HepG2 (cell line): ENCODE data around the gene GUCY1A1. TPM values are rescaled to one million over a fixed set of nuclear protein-coding genes. Genes with fewer than 3 reads are reported as not detected.

Source experiments
- ATAC-seq: fragments of 200-7000 bp; cut with Tn5 transposase; 3 replicates; pipeline ENCODE4 v1.9.1; 2020; ENCODE audit warnings: mild to moderate bottlenecking, moderate library complexity
- BruUV-seq: library from RNA; stranded (reverse); fragments of 400-500 nt; replicated peaks from 2 replicates; lab custom pipeline; 2021; lab: Mats Ljungman, UMichigan
- CTCF ChIA-PET: fragments of 300-600 bp; formaldehyde crosslinking; extraction: SDS; loops from one replicate; lab custom pipeline; 2021; ENCODE audit warnings: low total read pairs, inconsistent platforms, low intra/inter-chr PET ratio; lab: Yijun Ruan, JAX
- POLR2A ChIA-PET: fragments of 350-600 bp; sonication (Branson Sonifier 250); formaldehyde crosslinking; loops from one replicate; lab custom pipeline; 2020; ENCODE audit warnings: antibody characterized with exemption, inconsistent platforms; lab: Yijun Ruan, JAX
- DNase-seq: peaks from one replicate; pipeline ENCODE4 v3.0.0-alpha.2; 2015; ENCODE audit warnings: low spot score
- FAIRE-seq: peaks from 3 replicates; lab custom pipeline; 2011; peaks lifted over from hg19 to GRCh38; lab: Jason Lieb, UNC
- H2AFZ ChIP-seq: one replicate; pipeline ENCODE4 v1.6.1; 2011; ENCODE audit warnings: low read length, inconsistent platforms
- H3K27ac ChIP-seq: fragments of 300-600 bp; 3 replicates; pipeline ENCODE4 v1.8.0; 2011; ENCODE audit warnings: mixed run types, mild to moderate bottlenecking, mixed read lengths, low read length, inconsistent platforms; ENCODE audit not compliant: insufficient read depth; ENCODE audit errors: extremely low read length
- H3K27me3 ChIP-seq, 2 experiments: fragments of 200-600 bp in 1 of 2; 2 replicates in 1 of 2; 3 replicates in 1 of 2; pipeline versions ENCODE4 v1.6.0 to v1.8.0; 2011; ENCODE audit warnings: low read length in 2 of 2, mild to moderate bottlenecking in 2 of 2, moderate library complexity in 2 of 2, inconsistent platforms in 1 of 2; ENCODE audit not compliant: insufficient read depth in 2 of 2, control insufficient read depth in 1 of 2
- H3K36me3 ChIP-seq, 2 experiments: fragments of 200-600 bp in 1 of 2; replicated peaks in 1 of 2; 2 replicates in 1 of 2; 3 replicates in 1 of 2; pipeline versions ENCODE4 v1.5.1 to v1.8.0; 2011; ENCODE audit warnings: low read length in 2 of 2, inconsistent platforms in 1 of 2; ENCODE audit not compliant: insufficient read depth in 2 of 2, control insufficient read depth in 1 of 2
- H3K4me1 ChIP-seq: 2 replicates; pipeline ENCODE4 v1.5.1; 2012; ENCODE audit warnings: low read length, inconsistent platforms; ENCODE audit not compliant: insufficient read depth
- H3K4me2 ChIP-seq: 2 replicates; pipeline ENCODE4 v1.6.0; 2011; ENCODE audit warnings: low read depth, low read length, inconsistent platforms
- H3K4me3 ChIP-seq, 3 experiments: fragments of 200-600 bp in 1 of 3; sonication (generic), shearing (Covaris generic) in 1 of 3; replicated peaks in 1 of 3; 2 replicates each; pipeline ENCODE4 v1.5.1; 2011 to 2016; ENCODE audit warnings: low read length in 3 of 3, inconsistent platforms in 2 of 3, low read depth in 2 of 3, mild to moderate bottlenecking in 2 of 3, control low read depth in 1 of 3, mixed read lengths in 1 of 3; ENCODE audit not compliant: insufficient read depth in 1 of 3
- H3K79me2 ChIP-seq: one replicate; pipeline ENCODE4 v1.6.1; 2011; ENCODE audit warnings: low read length, inconsistent platforms; ENCODE audit not compliant: insufficient read depth
- H3K9ac ChIP-seq: 2 replicates; pipeline ENCODE4 v1.6.0; 2011; ENCODE audit warnings: mild to moderate bottlenecking, low read depth, low read length, inconsistent platforms; ENCODE audit not compliant: insufficient read depth
- H3K9me3 ChIP-seq: 2 replicates; pipeline ENCODE4 v1.5.1; 2012; ENCODE audit warnings: mild to moderate bottlenecking, low read length
- H4K20me1 ChIP-seq: 2 replicates; pipeline ENCODE4 v1.6.0; 2011; ENCODE audit warnings: inconsistent platforms, mild to moderate bottlenecking, low read length, moderate library complexity; ENCODE audit not compliant: insufficient read depth
- BRD4 ChIP-seq: sonication (generic); formaldehyde crosslinking; IDR thresholded peaks from 2 replicates; pipeline ENCODE4 v1.4.0; 2020; ENCODE audit warnings: missing genetic modification reagents
- MAFG ChIP-seq: sonication (generic); formaldehyde crosslinking; IDR thresholded peaks from 2 replicates; pipeline ENCODE4 v1.5.1; 2020; ENCODE audit warnings: mild to moderate bottlenecking, missing genetic modification reagents
- MEF2D ChIP-seq: sonication (generic); formaldehyde crosslinking; IDR thresholded peaks from 2 replicates; pipeline ENCODE4 v1.5.1; 2020; ENCODE audit warnings: mild to moderate bottlenecking, missing genetic modification reagents
- SNAPC4 ChIP-seq: sonication (generic); formaldehyde crosslinking; IDR thresholded peaks from 2 replicates; pipeline ENCODE4 v1.4.0; 2020; ENCODE audit warnings: mild to moderate bottlenecking, missing genetic modification reagents
- SOX6 ChIP-seq, 2 experiments: fragments of 450-650 bp in 1 of 2; sonication (generic) in 1 of 2; formaldehyde crosslinking in 1 of 2; IDR thresholded peaks; 2 replicates each; pipeline versions ENCODE4 v1.4.0 to v1.6.1; 2017 to 2020; ENCODE audit warnings: antibody characterized with exemption in 1 of 2, mild to moderate bottlenecking in 1 of 2, missing genetic modification reagents in 1 of 2
- TBP ChIP-seq: sonication (generic); formaldehyde crosslinking; IDR thresholded peaks from 2 replicates; pipeline ENCODE4 v1.5.0; 2020; ENCODE audit warnings: missing genetic modification reagents
- U2AF1 ChIP-seq: fragments of 200-400 bp; formaldehyde crosslinking; optimal IDR thresholded peaks from 2 replicates; pipeline ENCODE3; 2017; ENCODE audit warnings: mild to moderate bottlenecking, low read depth, low read length
- ZNF30 ChIP-seq: sonication (generic); formaldehyde crosslinking; IDR thresholded peaks from 2 replicates; pipeline ENCODE4 v1.5.0; 2020; ENCODE audit warnings: mild to moderate bottlenecking, missing genetic modification reagents
- WGBS: methylation state at CpG from one replicate; pipeline ENCODE4 v1.1.6; 2017; ENCODE audit warnings: low lambda C conversion rate; 5-methylcytosine and 5-hydroxymethylcytosine counted together
- in situ Hi-C: cut with HindIII; loops from 2 replicates; pipeline ENCODE4 v1.10.0; 2017; ENCODE audit warnings: low pct_unique_long_range_greater_than_20kb; ENCODE audit not compliant: extremely low pct_ligation_motif_present
- intact Hi-C: fragments of 100-400 bp; cut with micrococcal nuclease; formaldehyde crosslinking; loops from one replicate; pipeline ENCODE4 v1.10.0; 2022; ENCODE audit not compliant: unreplicated experiment
- polyA plus RNA-seq, 8 experiments: library from polyadenylated mRNA; depleted of rRNA in 3 of 8; stranded (reverse) in 7 of 8; unstranded in 1 of 8; fragments of >200 nt; fragmentation: Illumina TruSeq in 4 of 8; extraction: Trizol in 4 of 8; gene quantifications; 2 replicates each; pipeline versions ENCODE4 v1.2.1 to v1.2.3, GENCODE V29; 2011 to 2016; ENCODE audit warnings: low read depth in 4 of 8, missing spikeins in 1 of 8, mixed read lengths in 1 of 8; ENCODE audit not compliant: insufficient read depth in 1 of 8
- total RNA-seq, 5 experiments: library from RNA; depleted of rRNA; stranded (reverse); fragments of >200 nt; fragmentation: Illumina TruSeq; extraction: Trizol; gene quantifications; 2 replicates each; pipeline ENCODE4 v1.2.3, GENCODE V29; 2016; ENCODE audit warnings: low read depth in 1 of 5

GUCY1A1 gene
- total and polyA plus RNA-seq, 2 of the 13 experiments (the other 11 are each of a cell fraction or from before 2014, with no cell fraction given): not detected

DNA sequence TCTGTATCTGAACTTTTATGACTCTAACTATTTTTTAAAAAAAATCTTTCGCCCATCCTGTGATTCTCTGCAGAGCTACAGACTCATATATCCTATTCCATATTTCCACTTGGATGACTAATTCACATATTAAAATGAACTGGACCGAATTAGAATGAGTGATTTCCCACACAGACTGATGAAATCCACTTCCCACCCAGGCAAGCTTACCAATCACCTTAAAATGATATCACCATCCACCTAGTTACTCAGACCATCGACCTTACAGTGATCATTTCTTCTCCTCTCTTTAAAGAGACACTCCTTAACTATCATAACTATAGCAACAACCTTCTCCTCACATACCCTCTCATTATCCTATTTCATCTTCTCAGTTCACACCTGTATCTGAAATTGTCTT lies 58.1 kb downstream of the GUCY1A1 start:
- Histone ChIP-seq H3K36me3 (no peaks in the 10 kb centered on the region), H3K9ac (no peak overlapping the region), H4K20me1 (no peaks in the 10 kb centered on the region), H3K27ac (no peak overlapping the region), H3K4me1 (no peaks in the 10 kb centered on the region), H2AFZ (no peak overlapping the region), H3K9me3 (no peaks in the 10 kb centered on the region), H3K4me3 (no peak overlapping the region), H3K4me2 (no peak overlapping the region), H3K27me3 (no peaks in the 10 kb centered on the region), H3K79me2 (no peaks in the 10 kb centered on the region)
- in situ Hi-C loops: no loop called here
- intact Hi-C loops: no loop called here
- no peak for DNase-seq
- no peak for ATAC-seq
- 0% methylated on average over 3 of the region's 3 CpGs for WGBS
- ChIA-PET CTCF (no interaction called here), POLR2A (no interaction called here)
- TF ChIP-seq MAFG (CRISPR knock-in tag) (no peak), MEF2D (CRISPR knock-in tag) (no peak), SOX6 (IDR thresholded peaks at IDR 0.05) (no peak), SOX6 (CRISPR knock-in tag; IDR thresholded peaks at IDR 0.05) (no peak), SNAPC4 (CRISPR knock-in tag) (no peak), BRD4 (no peak), TBP (CRISPR knock-in tag) (no peak), U2AF1 (no peak), ZNF30 (CRISPR knock-in tag) (no peak)
- BruUV-seq: no TSS peak
- FAIRE-seq: no peak
